Measurements from ENCODE around the gene SLC22A1. TPM values are rescaled to one million over a fixed set of nuclear protein-coding genes. Genes with fewer than 3 reads are reported as not detected.

SLC22A1 gene
- total and polyA plus RNA-seq, 12 donors = 0.26 to 7.1 (median 1.7) TPM; not detected in 2

DNA sequence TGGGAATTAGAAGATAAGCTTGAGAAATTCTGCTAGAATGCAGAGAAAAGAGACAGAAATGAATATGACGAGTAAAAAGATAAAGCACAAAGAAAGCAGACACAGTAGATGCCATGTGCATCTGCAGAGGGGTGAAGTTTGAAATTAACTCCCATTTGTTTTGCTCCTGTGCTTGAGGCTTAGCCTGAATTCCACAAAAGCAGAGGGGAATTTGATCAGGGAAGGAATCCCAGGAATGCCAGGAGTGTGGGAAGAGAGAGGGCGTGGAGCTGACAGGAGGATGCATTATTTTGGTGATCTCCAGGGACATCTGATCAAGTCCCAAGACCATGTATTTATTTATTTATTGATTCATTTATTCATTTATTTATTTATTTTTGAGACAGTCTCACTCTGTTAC, 55.6 kb downstream of the SLC22A1 start:
- peaks cover 0 to 13% of the 10 kb centered on the region in 2 donors for H3K4me1 ChIP-seq (replicated peaks in 1 of 2)
- H3K4me3 ChIP-seq = no peak overlapping the region
- no peaks in the 10 kb centered on the region for H3K9me3 ChIP-seq (replicated peaks in 1 of 3)
- no peaks in the 10 kb centered on the region for H3K27me3 ChIP-seq
- 40 to 66% (median 50%) methylated on average over 2 of the region's 2 CpGs for WGBS, 4 donors
- H3K36me3 ChIP-seq (replicated peaks in 1 of 2) = no peaks in the 10 kb centered on the region
- H3K27ac ChIP-seq = no peak overlapping the region
- DNase-seq = no peak
- TF ChIP-seq, protein P1, sequence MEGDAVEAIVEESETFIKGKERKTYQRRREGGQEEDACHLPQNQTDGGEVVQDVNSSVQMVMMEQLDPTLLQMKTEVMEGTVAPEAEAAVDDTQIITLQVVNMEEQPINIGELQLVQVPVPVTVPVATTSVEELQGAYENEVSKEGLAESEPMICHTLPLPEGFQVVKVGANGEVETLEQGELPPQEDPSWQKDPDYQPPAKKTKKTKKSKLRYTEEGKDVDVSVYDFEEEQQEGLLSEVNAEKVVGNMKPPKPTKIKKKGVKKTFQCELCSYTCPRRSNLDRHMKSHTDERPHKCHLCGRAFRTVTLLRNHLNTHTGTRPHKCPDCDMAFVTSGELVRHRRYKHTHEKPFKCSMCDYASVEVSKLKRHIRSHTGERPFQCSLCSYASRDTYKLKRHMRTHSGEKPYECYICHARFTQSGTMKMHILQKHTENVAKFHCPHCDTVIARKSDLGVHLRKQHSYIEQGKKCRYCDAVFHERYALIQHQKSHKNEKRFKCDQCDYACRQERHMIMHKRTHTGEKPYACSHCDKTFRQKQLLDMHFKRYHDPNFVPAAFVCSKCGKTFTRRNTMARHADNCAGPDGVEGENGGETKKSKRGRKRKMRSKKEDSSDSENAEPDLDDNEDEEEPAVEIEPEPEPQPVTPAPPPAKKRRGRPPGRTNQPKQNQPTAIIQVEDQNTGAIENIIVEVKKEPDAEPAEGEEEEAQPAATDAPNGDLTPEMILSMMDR (IDR thresholded peaks at IDR 0.05) = no peak
- no peak for TF ChIP-seq POLR2A (IDR thresholded peaks at IDR 0.05)
- intact Hi-C loops (cut with DNase I) = no loop called here

GRCh38 chr6:160178271-160178670, 56.7 kb downstream of the SLC22A1 start:
- DNase-seq = no peak
- Histone ChIP-seq H3K9me3 (replicated peaks in 1 of 3) (no peaks in the 10 kb centered on the region), H3K4me3 (no peak overlapping the region), H3K27ac (no peak overlapping the region), H3K36me3 (replicated peaks in 1 of 2) (no peaks in the 10 kb centered on the region), H3K4me1 (replicated peaks in 1 of 2) (peaks cover 0 to 13% of the 10 kb centered on the region in 2 donors), H3K27me3 (no peaks in the 10 kb centered on the region)
- 77 to 92% (median 83%) methylated on average over 5 of the region's 5 CpGs for WGBS, 4 donors
- TF ChIP-seq, protein P1 (IDR thresholded peaks at IDR 0.05) = no peak
- TF ChIP-seq POLR2A (IDR thresholded peaks at IDR 0.05) = no peak
- intact Hi-C loops (cut with DNase I) = no loop called here

DNA sequence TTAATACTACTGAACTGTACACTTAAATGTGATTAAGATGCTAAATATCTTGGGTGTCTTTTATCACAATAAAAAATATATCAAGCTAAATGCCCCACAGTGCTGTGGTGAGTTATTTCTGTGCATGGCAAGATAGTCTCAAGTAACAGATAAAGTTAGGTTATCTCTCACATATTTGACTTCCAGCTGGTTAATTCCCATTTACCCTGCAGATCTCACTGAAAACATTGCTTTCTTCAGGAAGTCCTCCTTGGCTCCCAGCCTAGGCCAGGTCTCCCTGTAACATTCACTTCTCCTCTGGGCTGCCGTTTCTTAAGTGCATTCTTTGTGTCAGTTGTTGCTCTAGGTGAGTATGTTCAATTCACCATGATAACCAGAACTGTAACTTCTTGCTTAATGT, 59.1 kb downstream of the SLC22A1 start:
- H3K36me3 ChIP-seq (replicated peaks in 1 of 2) = no peaks in the 10 kb centered on the region
- WGBS, 4 donors = 55 to 80% (median 67%) methylated on average over 1 of the region's 1 CpG
- H3K27me3 ChIP-seq = no peaks in the 10 kb centered on the region
- TF ChIP-seq POLR2A (IDR thresholded peaks at IDR 0.05) = no peak
- TF ChIP-seq, protein P1 (IDR thresholded peaks at IDR 0.05) = no peak
- H3K4me1 ChIP-seq (replicated peaks in 1 of 2) = peaks cover 0 to 13% of the 10 kb centered on the region in 2 donors
- H3K4me3 ChIP-seq = no peak overlapping the region
- DNase-seq = no peak
- H3K9me3 ChIP-seq (replicated peaks in 1 of 3) = no peaks in the 10 kb centered on the region
- intact Hi-C loops (cut with DNase I) = no loop called here
- no peak overlapping the region for H3K27ac ChIP-seq

DNA sequence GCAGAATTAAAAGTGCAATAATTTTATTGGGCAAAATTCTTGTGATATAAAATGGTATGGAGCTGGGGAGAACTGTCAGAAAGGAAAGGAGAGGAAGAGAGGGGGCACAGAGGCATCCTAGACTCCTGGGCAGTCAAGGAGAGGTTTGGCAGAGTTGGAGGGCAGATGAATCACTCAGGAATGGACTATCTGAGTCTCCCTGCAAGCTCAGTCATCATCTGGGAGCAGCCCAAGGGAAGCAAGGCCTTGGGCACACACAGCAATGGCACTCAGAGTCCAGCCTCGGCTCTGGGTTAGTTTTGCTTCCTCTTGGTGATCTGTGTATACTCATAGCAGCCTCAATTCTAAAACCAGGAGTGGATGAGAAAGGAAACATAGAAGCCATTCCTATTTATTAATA, 67.2 kb downstream of the SLC22A1 start:
- H3K27ac ChIP-seq = no peak overlapping the region
- no peaks in the 10 kb centered on the region for H3K36me3 ChIP-seq (replicated peaks in 1 of 2)
- intact Hi-C loops (cut with DNase I) = no loop called here
- TF ChIP-seq POLR2A (IDR thresholded peaks at IDR 0.05) = no peak
- TF ChIP-seq, protein P1 (IDR thresholded peaks at IDR 0.05) = no peak
- no peaks in the 10 kb centered on the region for H3K4me1 ChIP-seq (replicated peaks in 1 of 2)
- H3K27me3 ChIP-seq = no peaks in the 10 kb centered on the region
- peak; percentile 71 to 89 (median 80) for DNase-seq
- H3K9me3 ChIP-seq (replicated peaks in 1 of 3) = peaks cover 0 to 12% (median 8%) of the 10 kb centered on the region in 3 donors
- 36 to 50% (median 43%) methylated on average over 1 of the region's 1 CpG for WGBS, 4 donors
- H3K4me3 ChIP-seq = no peak overlapping the region

Data from adrenal gland (tissue), 12 donors.